H1 (cell line): Measurements from ENCODE around the gene ADGRV1. TPM values are rescaled to one million over a fixed set of nuclear protein-coding genes. Genes with fewer than 3 reads are reported as not detected.

Experiments used
- CTCF ChIA-PET: fragments of 300-600 bp; sonication (Branson Sonifier 250); formaldehyde crosslinking; loops from one replicate; lab custom pipeline; 2021; ENCODE audit not compliant: partially characterized antibody; lab: Charles Lee
- POLR2A ChIA-PET: fragments of 300-600 bp; sonication (Branson Sonifier 250); formaldehyde crosslinking; loops from one replicate; lab custom pipeline; 2021; ENCODE audit warnings: inconsistent platforms; ENCODE audit not compliant: partially characterized antibody; lab: Charles Lee
- DNase-seq, 2 experiments: peaks; one replicate each; pipeline versions ENCODE4 v3.0.0 to v3.0.0-alpha.2; 2010 to 2022; ENCODE audit warnings: low spot score in 2 of 2, low read depth in 1 of 2, mixed read lengths in 1 of 2
- FAIRE-seq: peaks from 2 replicates; lab custom pipeline; 2011; peaks lifted over from hg19 to GRCh38; lab: Jason Lieb, UNC
- H2AFZ ChIP-seq: 2 replicates; pipeline ENCODE4 v1.8.1; 2012; ENCODE audit warnings: low read length, inconsistent platforms
- H2AK5ac ChIP-seq: 2 replicates; pipeline ENCODE4 v1.6.1; 2013; ENCODE audit warnings: low read depth, low read length
- H2BK120ac ChIP-seq: replicated peaks from 2 replicates; pipeline ENCODE3; 2013; ENCODE audit warnings: low read depth, low read length, inconsistent platforms
- H2BK12ac ChIP-seq: 2 replicates; pipeline ENCODE4 v1.6.1; 2013; ENCODE audit warnings: low read depth, low read length
- H2BK15ac ChIP-seq: 2 replicates; pipeline ENCODE4 v1.6.1; 2013; ENCODE audit warnings: low read length
- H2BK20ac ChIP-seq: 2 replicates; pipeline ENCODE4 v1.6.1; 2013; ENCODE audit warnings: low read length
- H2BK5ac ChIP-seq: 2 replicates; pipeline ENCODE4 v1.6.1; 2013; ENCODE audit warnings: low read depth, low read length
- H3K14ac ChIP-seq: 2 replicates; pipeline ENCODE4 v1.6.1; 2013; ENCODE audit warnings: inconsistent platforms; ENCODE audit not compliant: insufficient read length
- H3K18ac ChIP-seq: 2 replicates; pipeline ENCODE4 v1.6.1; 2013; ENCODE audit warnings: low read length; ENCODE audit errors: extremely low read depth
- H3K23ac ChIP-seq: 2 replicates; pipeline ENCODE4 v1.6.1; 2013; ENCODE audit warnings: inconsistent platforms; ENCODE audit not compliant: insufficient read length
- H3K23me2 ChIP-seq: 2 replicates; pipeline ENCODE4 v1.6.1; 2013; ENCODE audit warnings: low read depth, low read length
- H3K27ac ChIP-seq: 2 replicates; pipeline ENCODE4 v1.6.1; 2011; ENCODE audit warnings: low read depth, low read length, inconsistent platforms
- H3K27me3 ChIP-seq, 4 experiments: replicated peaks in 1 of 4; 1 replicate in 1 of 4; 2 replicates in 3 of 4; pipeline versions ENCODE4 v1.6.1 to v1.8.1; 2011 to 2013; ENCODE audit warnings: low read length in 3 of 4, mild to moderate bottlenecking in 3 of 4, inconsistent platforms in 2 of 4, mixed read lengths in 2 of 4, moderate library complexity in 1 of 4; ENCODE audit not compliant: control insufficient read depth in 3 of 4, insufficient read depth in 3 of 4; ENCODE audit errors: extremely low read depth in 1 of 4
- H3K36me3 ChIP-seq, 4 experiments: 2 replicates each; pipeline versions ENCODE4 v1.6.1 to v1.8.1; 2011 to 2013; ENCODE audit warnings: mild to moderate bottlenecking in 4 of 4, low read length in 3 of 4, moderate library complexity in 2 of 4, control low read depth in 1 of 4, inconsistent platforms in 1 of 4; ENCODE audit not compliant: insufficient read depth in 4 of 4, control insufficient read depth in 2 of 4
- H3K4ac ChIP-seq: replicated peaks from 2 replicates; pipeline ENCODE3; 2013; ENCODE audit warnings: low read length, low read depth, mixed read lengths, inconsistent platforms; ENCODE audit not compliant: insufficient read length
- H3K4me1 ChIP-seq, 4 experiments: replicated peaks in 1 of 4; 1 replicate in 1 of 4; 2 replicates in 3 of 4; pipeline versions ENCODE4 v1.6.1 to v1.8.1; 2011 to 2013; ENCODE audit warnings: low read length in 3 of 4, inconsistent platforms in 2 of 4, mixed read lengths in 1 of 4; ENCODE audit not compliant: insufficient read depth in 4 of 4, control insufficient read depth in 3 of 4
- H3K4me2 ChIP-seq, 2 experiments: 2 replicates each; pipeline versions ENCODE4 v1.6.1 to v1.8.1; 2011 to 2013; ENCODE audit warnings: low read depth in 2 of 2, low read length in 2 of 2, control low read depth in 1 of 2, inconsistent platforms in 1 of 2, mild to moderate bottlenecking in 1 of 2; ENCODE audit not compliant: insufficient read depth in 1 of 2
- H3K4me3 ChIP-seq, 4 experiments: fragments of 200-600, 300-600 bp in 1 of 4; sonication (generic), shearing (Covaris generic), sonication (Bioruptor Twin) in 1 of 4; 2 replicates each; pipeline versions ENCODE4 v1.5.1 to v1.8.1; 2011 to 2016; ENCODE audit warnings: low read length in 4 of 4, low read depth in 3 of 4, control low read depth in 2 of 4, inconsistent platforms in 2 of 4, mild to moderate bottlenecking in 2 of 4, mixed read lengths in 1 of 4, moderate library complexity in 1 of 4; ENCODE audit not compliant: insufficient read depth in 2 of 4; ENCODE audit errors: extremely low read depth in 1 of 4
- H3K56ac ChIP-seq: replicated peaks from 2 replicates; pipeline ENCODE3; 2013; ENCODE audit warnings: low read depth, mild to moderate bottlenecking, mixed read lengths, low read length, inconsistent platforms; ENCODE audit not compliant: insufficient read length
- H3K79me1 ChIP-seq: 2 replicates; pipeline ENCODE4 v1.6.1; 2013; ENCODE audit warnings: low read depth, low read length, control low read depth
- H3K79me2 ChIP-seq, 2 experiments: 2 replicates each; pipeline versions ENCODE4 v1.6.1 to v1.8.1; 2012 to 2013; ENCODE audit warnings: low read length in 2 of 2, mild to moderate bottlenecking in 2 of 2, inconsistent platforms in 1 of 2; ENCODE audit not compliant: insufficient read depth in 2 of 2, control insufficient read depth in 1 of 2
- H3K9ac ChIP-seq, 4 experiments: replicated peaks in 1 of 4; 1 replicate in 1 of 4; 2 replicates in 3 of 4; pipeline versions ENCODE4 v1.6.1 to v1.8.1; 2011 to 2013; ENCODE audit warnings: low read depth in 3 of 4, low read length in 3 of 4, control low read depth in 2 of 4, mild to moderate bottlenecking in 2 of 4, moderate library complexity in 2 of 4, inconsistent platforms in 1 of 4; ENCODE audit errors: extremely low read depth in 1 of 4
- H3K9me3 ChIP-seq, 2 experiments: 2 replicates each; pipeline versions ENCODE4 v1.6.1 to v1.8.1; 2012 to 2013; ENCODE audit warnings: mild to moderate bottlenecking in 2 of 2, moderate library complexity in 2 of 2, control low read depth in 1 of 2, inconsistent platforms in 1 of 2, low read depth in 1 of 2, low read length in 1 of 2, mixed read lengths in 1 of 2; ENCODE audit not compliant: insufficient read depth in 2 of 2
- H4K20me1 ChIP-seq, 2 experiments: replicated peaks in 1 of 2; 2 replicates each; pipeline versions ENCODE3 to v1.8.1; 2011 to 2013; ENCODE audit warnings: inconsistent platforms in 2 of 2, low read length in 2 of 2, mild to moderate bottlenecking in 1 of 2; ENCODE audit not compliant: insufficient read depth in 2 of 2, control insufficient read depth in 1 of 2
- H4K5ac ChIP-seq: 2 replicates; pipeline ENCODE4 v1.6.1; 2013; ENCODE audit warnings: low read length, low read depth, mixed read lengths, inconsistent platforms; ENCODE audit not compliant: insufficient read length
- H4K8ac ChIP-seq: 2 replicates; pipeline ENCODE4 v1.8.0; 2013; ENCODE audit warnings: mild to moderate bottlenecking, moderate library complexity, low read length, inconsistent platforms; ENCODE audit not compliant: insufficient read depth; ENCODE audit errors: extremely low read depth
- H4K91ac ChIP-seq: replicated peaks from 2 replicates; pipeline ENCODE3; 2013; ENCODE audit warnings: low read length, mixed read lengths, inconsistent platforms; ENCODE audit not compliant: insufficient read length
- CHD1 ChIP-seq: IDR thresholded peaks from 2 replicates; pipeline ENCODE4 v1.6.1; 2012; ENCODE audit warnings: low read depth, low read length, improper control_type of control experiment
- MAX ChIP-seq: IDR thresholded peaks from 2 replicates; pipeline ENCODE4 v1.6.1; 2012; ENCODE audit warnings: inconsistent platforms
- SRF ChIP-seq: IDR thresholded peaks from 2 replicates; pipeline ENCODE4 v1.6.1; 2011; ENCODE audit warnings: mild to moderate bottlenecking, low read depth, low read length, moderate library complexity
- polyA plus RNA-seq, 7 experiments: library from polyadenylated mRNA; depleted of rRNA in 3 of 7; stranded (reverse) in 5 of 7; unstranded in 2 of 7; fragments of >200 nt in 5 of 7; fragments of 200-250 nt in 2 of 7; gene quantifications; 1 replicate in 5 of 7; 2 replicates in 1 of 7; 4 replicates in 1 of 7; pipeline versions ENCODE4 v1.2.1 to v1.2.3, GENCODE V29; 2011 to 2013; ENCODE audit warnings: missing spikeins in 2 of 7, mixed read lengths in 2 of 7
- total RNA-seq: library from RNA; stranded (reverse); fragmentation: NEBNext Ultra II Directional; extraction: Animal tissue kit (Norgen Biotek cat#: 25700); gene quantifications from 2 replicates; pipeline ENCODE4 v1.2.1, GENCODE V29; 2021

The ADGRV1 gene
- total and polyA plus RNA-seq, 2 of the 8 experiments (the other 6 are each of a cell fraction or from before 2014, with no cell fraction given): 53.1 to 62.2 TPM

- Histone ChIP-seq H3K56ac (no peak overlapping the region), H3K9me3 (peaks cover 12 to 13% of the 10 kb centered on the region in 2 experiments), H2BK120ac (no peak overlapping the region), H2BK12ac (no peak overlapping the region), H3K36me3 (peaks cover 0 to 30% (median 16%) of the 10 kb centered on the region in 4 experiments; a peak in 6 of 8 replicates), H3K9ac (no peak overlapping the region), H3K18ac (no peak overlapping the region), H3K4me1 (no peaks in the 10 kb centered on the region), H2BK5ac (no peak overlapping the region), H3K79me1 (no peaks in the 10 kb centered on the region), H3K23me2 (no peaks in the 10 kb centered on the region), H4K8ac (no peak overlapping the region), H2AFZ (no peak overlapping the region), H3K14ac (no peak overlapping the region), H4K20me1 (no peaks in the 10 kb centered on the region), H3K27ac (no peak overlapping the region), H3K27me3 (no peaks in the 10 kb centered on the region), H3K4ac (no peak overlapping the region), H2AK5ac (no peak overlapping the region), H2BK15ac (no peak overlapping the region), H4K91ac (no peak overlapping the region), H3K4me2 (no peak overlapping the region), H3K23ac (no peak overlapping the region), H2BK20ac (no peak overlapping the region), H3K4me3 (no peak overlapping the region), H4K5ac (no peak overlapping the region), H3K79me2 (no peaks in the 10 kb centered on the region)
- FAIRE-seq (no peak), DNase-seq (no peak)
- CTCF ChIA-PET: interaction anchor here (1.3 kb wide), 1 partner anchor 11 kb away, joined by 3 read pairs; no protein-coding TSS in a partner anchor
- POLR2A ChIA-PET: no interaction called here
- TF ChIP-seq CHD1: no peak
- TF ChIP-seq MAX: no peak
- TF ChIP-seq SRF: no peak
Measured at GRCh38 chr5:90968319-90968718, 409.7 kb downstream of the ADGRV1 start.
